GM18519 (cell line): ENCODE measurements around the gene RAB12.
"Not testable (repeated sequence)": the region's sequence is repeated elsewhere in the genome, so short reads cannot be mapped to it uniquely, and the experiment has no call there.

Source experiments
- ATAC-seq: cut with Tn5 transposase; IDR thresholded peaks from one replicate; pipeline ENCODE4 v1.9.1; 2021; ENCODE audit warnings: mild to moderate bottlenecking, moderate library complexity; ENCODE audit not compliant: unreplicated experiment, low FRiP score

Gene RAB12

DNA sequence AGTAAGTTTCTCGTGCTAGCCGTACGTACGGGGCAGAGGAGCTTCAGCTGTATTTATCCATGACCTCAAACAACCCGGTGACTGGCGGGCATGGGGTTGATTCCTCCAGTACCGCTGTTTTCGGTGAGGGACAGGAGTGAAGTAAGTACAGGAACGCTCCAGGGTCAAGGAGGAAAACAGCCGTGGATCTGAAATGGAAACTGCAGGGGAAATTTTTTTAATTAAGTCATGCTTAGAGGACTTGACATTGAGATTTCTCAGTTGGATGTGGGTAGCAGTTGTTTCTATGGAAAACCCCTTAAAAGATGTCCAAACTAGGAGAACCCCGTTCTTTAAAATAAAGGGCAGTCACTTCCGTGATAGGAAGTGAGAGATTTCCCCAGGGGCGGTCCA is 1.2 kb downstream of the RAB12 start:
- no peak for ATAC-seq

DNA sequence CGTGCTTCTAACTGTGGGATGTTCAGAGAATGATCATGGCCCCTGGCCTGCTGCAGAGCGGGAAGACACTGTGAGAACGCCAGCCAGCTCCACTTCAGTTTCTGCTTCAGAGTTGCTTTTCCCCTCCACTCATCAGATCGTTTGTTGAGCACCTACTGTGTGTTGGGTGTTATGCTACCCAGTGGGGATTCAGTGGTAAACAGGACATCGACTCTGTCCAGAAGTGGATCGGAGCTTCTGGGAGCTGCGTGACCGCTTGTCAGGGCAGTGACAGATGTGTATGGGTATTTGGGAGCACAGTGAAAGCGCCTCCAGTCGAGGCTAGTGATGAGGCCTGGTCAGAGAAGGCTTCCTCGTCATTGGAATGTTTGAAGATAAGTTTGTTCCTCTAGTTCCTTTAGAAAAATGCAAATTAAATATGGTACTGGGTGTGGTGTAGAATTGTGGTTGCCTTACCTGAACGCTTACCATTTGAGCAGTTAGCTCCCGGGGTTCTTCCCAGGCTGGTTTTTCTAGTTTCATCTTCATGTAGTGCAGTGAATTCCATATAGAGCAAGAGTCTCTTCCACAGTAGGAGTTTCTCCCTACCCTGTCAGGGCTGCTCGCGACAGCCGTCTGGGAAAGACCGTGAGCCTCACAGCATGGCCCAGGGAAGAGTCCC is 2.8 kb downstream of the RAB12 start:
- no peak for ATAC-seq

- no peak for ATAC-seq
Observed at GRCh38 chr18:8614875-8615274, 5.6 kb downstream of the RAB12 start.

DNA sequence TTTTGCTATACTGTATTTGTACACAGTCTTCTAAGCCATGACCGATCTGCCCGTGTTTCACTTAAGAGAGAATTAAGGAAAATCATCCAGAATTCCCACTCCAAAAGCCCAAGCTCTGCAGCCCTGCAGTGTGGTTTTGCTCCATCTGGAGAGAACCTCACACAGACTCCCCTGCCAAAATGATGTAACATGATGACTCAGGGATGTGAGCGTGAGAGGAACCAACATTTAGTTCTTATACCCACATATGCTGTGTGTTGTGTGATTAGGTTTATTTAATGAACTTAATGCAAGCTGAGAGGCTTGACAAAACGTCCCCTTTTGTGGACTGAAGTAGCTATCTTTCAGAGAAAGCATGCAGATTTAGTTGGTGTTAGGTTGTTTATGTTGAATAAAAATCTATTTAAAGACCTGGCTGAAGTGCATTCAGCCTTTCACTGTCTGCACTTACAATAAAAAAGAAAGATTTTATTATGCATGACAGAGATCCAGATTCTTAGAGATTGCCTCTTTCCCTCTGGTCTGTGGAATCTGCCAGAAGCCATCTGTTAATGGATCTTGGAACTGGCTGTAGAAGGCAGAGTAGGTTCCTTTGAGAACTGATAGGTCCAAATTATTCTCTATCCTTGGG is 6.3 kb downstream of the RAB12 start:
- no peak for ATAC-seq

- ATAC-seq, result no peak
Observed at GRCh38 chr18:8616028-8616401, 6.8 kb downstream of the RAB12 start.

DNA sequence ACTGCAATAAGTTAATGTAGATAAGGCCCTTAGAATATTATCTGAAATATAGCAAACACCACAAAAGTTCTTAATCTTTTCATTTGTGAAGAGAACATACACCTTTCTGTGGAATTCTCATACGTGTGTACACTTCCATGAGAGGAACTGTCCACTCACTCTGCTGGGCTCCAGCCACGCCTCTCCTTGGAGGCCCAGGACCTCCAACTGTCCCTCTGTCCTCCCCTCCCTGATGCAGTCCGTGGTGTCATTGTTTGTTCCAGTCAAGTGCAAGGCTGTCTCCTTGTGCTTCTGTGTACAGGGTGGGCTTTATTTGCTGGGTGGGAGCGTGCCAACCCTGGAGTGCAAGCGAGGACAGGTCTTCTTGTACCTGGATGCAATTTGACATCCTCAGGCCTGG is 8.7 kb downstream of the RAB12 start:
- no peak for ATAC-seq

DNA sequence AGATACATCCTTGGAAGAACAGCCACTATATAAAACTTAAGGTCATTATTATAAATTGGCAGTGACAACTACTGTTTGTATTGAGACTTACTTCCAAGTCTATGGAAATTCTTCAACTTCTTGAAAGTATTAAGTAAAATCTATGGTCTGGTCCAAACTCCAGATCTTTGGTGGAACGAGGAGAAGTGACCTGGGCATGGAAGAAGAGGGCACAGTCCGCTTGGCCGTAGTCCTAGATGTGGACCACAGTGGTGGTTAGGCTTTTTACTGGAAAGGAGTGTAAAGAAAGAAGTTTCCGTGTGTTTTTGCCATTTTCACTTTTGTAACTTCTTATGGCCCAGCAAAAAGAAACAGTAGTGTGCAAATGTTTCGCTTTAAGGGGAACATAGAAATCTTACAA is 9.8 kb downstream of the RAB12 start:
- ATAC-seq, result no peak

DNA sequence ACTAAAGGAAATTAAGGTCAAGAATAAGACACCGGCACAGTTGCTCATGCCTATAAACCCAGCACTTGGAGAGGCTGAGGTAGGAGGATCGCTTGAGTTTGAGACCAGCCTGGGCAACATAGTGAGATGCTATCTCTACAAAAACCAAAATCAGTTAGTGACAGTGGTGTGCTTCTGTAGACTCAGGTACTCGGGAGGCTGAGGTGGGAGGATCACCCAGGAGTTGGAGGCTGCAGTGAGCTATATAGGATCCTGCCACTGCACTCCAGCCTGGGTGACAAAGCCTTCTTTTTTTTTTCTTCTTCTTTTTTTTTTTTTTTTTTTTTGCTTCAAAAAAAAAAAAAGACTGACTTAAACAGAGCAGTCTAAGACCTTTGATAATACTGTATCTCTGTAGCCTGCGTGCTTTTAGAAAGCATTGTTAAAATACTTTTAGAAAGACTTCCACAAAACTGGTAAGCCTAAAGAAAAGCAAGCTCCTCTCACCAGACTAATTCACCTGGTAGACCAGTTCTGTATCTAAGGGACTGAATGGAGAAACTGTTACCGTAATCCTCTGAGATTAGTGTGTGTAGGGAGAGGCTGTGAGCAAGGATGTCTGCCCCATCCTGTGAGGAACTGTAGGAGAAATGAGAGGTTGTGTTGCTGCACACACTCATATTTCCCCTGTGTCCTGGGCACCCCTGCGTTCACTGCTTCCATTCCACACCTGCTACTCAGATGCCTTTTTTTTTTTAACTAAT is 10.8 kb downstream of the RAB12 start:
- no peak for ATAC-seq

DNA sequence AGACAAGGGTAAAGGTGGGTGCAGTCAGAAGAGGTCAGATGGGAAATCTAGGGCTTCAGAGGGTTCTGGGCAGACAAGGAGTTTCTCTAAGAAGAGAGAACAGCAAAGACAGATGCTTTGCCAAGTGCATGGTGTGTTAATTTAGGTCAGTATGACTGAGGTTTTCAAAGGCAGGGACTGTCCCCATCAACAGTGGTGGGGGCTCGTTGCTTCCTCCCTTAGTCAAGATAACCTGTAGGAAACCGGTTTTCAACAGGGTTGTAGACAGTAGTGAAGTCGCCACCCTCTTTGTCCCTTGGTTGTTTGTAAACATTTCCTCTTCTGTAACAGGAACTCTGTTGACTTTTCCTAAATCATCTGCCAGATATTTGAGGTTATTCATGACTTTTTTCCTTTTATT is 11.6 kb downstream of the RAB12 start:
- no peak for ATAC-seq

DNA sequence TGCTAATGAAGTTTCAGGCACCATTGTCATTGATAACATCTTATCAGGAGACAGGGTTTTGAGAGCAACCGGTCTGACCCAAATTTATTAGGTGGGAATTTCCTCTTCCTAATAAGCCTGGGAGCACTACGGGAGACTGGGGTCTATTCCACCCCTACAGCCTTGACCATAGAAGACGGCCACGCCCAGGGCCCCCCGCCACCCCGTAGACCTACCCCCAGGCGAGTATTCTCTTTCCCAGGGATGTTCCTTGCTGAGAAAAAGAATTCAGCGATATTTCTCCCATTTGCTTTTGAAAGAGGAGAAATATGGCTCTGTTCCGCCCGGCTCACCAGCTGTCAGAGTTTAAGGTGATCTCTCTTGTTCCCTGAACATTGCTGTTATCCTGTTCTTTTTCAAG is 13.4 kb downstream of the RAB12 start:
- ATAC-seq, result not testable (repeated sequence)

DNA sequence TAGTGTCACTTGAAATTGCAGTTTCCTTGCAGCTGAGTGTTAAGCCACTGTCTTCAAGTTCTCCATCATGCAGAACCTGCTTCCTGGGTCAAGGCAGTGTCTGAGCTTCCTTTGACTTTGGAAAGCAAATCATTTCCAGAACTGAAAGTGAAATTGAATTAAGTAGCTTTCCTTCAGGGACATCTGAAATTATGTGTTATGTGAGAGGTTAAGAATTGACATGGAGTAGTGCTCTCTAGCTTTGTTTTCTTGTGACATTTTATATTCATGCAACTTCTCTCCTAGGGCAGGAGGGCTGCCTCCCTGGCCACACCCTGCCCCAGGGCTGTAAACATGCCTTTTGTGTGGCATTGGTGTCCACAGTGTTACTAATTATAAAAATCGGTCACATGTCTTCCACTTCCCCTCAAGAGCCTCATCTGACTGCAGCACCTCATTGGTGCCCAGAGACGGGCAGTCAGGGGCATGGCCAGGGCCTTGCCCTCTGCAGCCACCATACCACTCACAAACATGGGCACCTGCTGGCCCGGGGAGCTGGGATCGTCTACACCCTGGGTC is 14.4 kb downstream of the RAB12 start:
- peak; percentile 71 for ATAC-seq

DNA sequence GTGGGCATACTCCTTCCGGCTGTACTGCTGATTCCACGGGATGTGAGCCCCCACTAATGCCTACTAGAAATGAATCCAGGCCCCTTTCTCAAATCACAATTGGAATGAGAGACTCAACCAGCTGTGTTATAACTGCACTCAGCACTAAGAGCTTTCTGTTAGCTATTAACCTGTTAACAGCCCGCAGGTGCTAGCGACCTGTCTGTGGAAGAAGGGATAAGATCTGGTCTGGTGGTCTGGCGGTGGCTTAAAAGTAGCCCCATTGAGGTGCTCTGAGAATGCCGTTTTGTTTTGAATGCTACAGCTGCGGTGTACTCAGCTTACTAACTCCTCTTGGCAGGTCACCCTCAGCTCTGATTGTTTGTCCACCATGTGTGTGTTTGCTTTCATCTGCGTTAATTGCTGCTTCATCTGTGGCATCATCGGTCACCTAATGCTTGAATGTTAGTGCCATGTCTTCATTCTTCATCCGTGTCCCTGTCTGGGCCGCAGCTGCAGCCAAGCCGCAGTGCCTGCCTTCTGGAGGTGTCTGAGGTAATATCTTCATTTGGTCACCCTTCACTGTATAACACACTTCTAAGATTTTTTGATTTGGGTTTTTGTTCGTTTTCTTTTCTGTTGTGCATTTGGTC is 16.3 kb downstream of the RAB12 start:
- ATAC-seq, result no peak

- no peak for ATAC-seq
Observed at GRCh38 chr18:8626414-8627106, 17.3 kb downstream of the RAB12 start.

GRCh38 chr18:8627107-8627472 is 17.9 kb downstream of the RAB12 start:
- no peak for ATAC-seq

DNA sequence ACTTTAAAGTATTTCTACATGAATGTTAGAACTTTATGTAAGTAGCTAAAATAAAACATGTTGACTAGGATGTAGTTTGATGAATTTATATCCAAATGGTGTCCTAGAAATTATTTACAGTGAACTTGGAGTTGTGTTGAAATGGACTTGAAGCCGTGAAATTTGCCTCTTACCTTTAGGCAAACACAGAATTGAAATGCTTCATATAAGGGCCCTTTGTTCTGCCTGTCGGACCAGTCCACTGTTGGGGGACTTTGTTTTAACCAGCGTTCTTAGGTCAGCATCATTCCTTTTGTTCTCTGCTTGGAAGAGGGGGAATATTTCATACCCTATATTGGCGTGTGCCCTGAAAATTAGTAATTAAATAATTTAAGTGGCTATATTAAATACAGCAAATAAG is 18.3 kb downstream of the RAB12 start:
- ATAC-seq, result no peak

DNA sequence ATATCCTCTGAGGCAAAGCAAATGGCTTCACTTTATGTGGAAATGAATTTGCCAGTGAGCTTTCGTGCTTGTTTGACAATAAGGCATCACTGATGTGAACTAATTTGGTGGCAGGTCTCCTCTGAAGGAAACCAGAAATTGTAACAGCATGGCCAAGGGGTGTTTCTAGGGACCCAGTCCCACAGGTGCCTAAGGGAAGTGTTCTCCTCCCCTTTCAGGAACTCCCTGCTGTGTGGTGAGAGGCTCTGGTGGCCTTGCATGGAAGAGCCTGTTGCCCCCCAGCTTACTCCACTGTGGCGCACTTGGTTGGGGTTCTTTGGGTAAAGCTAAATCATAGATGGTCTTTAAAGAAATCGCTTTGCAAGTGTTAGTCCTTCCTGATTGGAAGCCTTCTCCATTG is 20.4 kb downstream of the RAB12 start:
- no peak for ATAC-seq

DNA sequence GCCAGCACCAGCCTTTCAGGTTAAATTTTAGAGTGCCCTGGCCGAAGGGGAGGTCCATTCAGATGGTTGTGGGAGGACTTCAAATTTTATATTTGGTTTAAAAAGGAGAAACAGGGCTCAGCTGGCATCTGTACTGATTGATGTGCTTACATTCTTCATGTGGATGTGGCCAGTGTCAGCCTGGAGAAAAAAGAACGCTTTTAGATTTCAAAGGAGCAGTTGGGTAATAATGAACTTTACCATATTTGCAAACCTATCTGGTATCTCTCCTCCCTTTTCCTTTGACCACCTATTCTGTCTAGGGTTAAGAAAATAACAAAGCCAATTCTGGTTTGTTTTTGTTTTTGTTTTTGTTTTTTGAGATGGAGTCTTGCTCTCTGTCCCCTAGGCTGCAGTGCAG is 21.3 kb downstream of the RAB12 start:
- ATAC-seq, result no peak

- no peak for ATAC-seq
Observed at GRCh38 chr18:8631265-8631664, 22.0 kb downstream of the RAB12 start.

DNA sequence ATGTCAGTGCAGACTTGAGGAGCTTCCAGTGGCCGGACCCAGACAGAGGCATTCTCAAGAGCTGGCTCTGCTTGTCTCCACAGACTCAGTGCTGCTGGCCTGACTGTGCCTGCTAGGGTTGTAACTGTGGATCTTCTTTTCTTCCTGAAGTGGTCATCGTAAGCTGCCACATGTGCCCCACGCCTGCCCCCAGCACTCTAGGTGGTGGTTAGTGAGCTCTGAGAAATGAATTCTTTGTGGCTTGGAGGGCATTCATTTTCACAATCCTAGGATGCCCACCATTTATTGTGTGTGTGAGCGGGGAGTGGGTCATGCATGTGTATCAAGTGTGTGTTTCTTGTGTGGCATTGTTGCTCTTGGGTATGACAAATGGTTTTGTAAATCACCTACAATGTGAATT is 23.1 kb downstream of the RAB12 start:
- ATAC-seq, result no peak

DNA sequence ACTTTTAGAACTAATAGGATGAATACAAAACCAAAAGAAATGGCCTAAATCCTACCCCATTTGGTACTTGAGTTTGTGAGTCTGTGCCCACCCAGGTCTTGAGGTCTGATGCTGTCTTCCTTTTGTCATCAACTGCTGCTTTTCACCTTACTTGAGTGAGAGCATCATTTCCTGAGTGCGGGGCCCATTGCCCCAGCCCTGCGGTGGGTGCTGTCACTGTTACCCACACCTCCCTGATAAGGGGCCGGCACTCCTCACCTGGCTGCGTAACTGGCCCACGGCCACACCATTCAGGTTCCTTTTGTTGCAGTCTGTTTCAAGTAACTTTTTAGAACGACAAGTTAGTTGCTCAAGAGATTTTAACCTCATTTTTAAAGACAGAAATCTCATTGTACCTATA is 25.3 kb downstream of the RAB12 start:
- no peak for ATAC-seq

DNA sequence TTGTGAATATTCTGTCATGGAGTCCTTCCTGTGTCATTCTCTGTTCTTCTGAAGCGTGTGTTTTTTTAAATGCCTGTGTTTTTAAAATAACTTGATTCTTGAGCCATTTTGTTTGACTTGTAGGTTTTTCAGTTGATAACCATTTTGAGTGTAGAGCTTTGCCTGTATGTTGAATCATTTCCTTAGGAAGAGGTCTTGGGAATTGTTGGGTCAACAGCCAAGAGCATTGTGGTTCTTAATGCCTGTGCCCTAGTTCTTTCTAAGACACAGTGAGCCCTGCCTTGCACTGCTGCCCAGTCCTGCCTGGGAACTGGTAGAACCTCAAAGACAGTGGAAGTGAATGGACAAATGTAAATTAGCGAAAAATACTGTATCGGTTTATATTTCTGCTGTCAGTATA is 25.9 kb downstream of the RAB12 start:
- no peak for ATAC-seq
